T-helper 17 cell (primary cell): ENCODE measurements around the gene GNPDA1. TPM values are rescaled to one million over a fixed set of nuclear protein-coding genes. Genes with fewer than 3 reads are reported as not detected.

Source experiments
- ATAC-seq: fragments of 150-1000 bp; cut with Tn5 transposase; 2 replicates; pipeline ENCODE4 v1.10.0; 2021; ENCODE audit warnings: mild to moderate bottlenecking, moderate library complexity
- DNase-seq, 3 donors: peaks; one replicate each; pipeline versions ENCODE4 v3.0.0 to v3.0.0-alpha.2; 2020 to 2021
- H3K9me3 ChIP-seq: one replicate; pipeline ENCODE4 v1.7.0; 2013; ENCODE audit warnings: low read length, mild to moderate bottlenecking; ENCODE audit not compliant: control insufficient read depth, poor library complexity, severe bottlenecking
- H3K27ac Mint-ChIP-seq: one replicate; pipeline ENCODE4 v1.8.0; 2022; ENCODE audit warnings: mild to moderate bottlenecking, moderate library complexity, mixed read lengths
- H3K27me3 Mint-ChIP-seq: one replicate; pipeline ENCODE4 v1.8.0; 2022; ENCODE audit warnings: mixed read lengths
- H3K36me3 Mint-ChIP-seq: one replicate; pipeline ENCODE4 v1.8.0; 2022; ENCODE audit warnings: low read depth, mixed read lengths
- H3K4me1 Mint-ChIP-seq: one replicate; pipeline ENCODE4 v1.8.0; 2022; ENCODE audit warnings: mild to moderate bottlenecking, mixed read lengths
- H3K4me3 Mint-ChIP-seq: one replicate; pipeline ENCODE4 v1.8.0; 2022; ENCODE audit warnings: mild to moderate bottlenecking, moderate library complexity, mixed read lengths
- total RNA-seq, 4 donors: library from RNA in 2 of 4; stranded (reverse) in 2 of 4; gene quantifications; one replicate each; pipeline ENCODE4 v1.2.3 and lab custom pipeline; 2022 to 2026

The GNPDA1 gene
- total RNA-seq, 2 donors from 2014 or later: 9.5 to 13.2 TPM

- H3K9me3 ChIP-seq: no peaks in the 10 kb centered on the region
- Mint-ChIP-seq H3K36me3 (no peaks in the 10 kb centered on the region), H3K4me3 (peak overlapping the region; percentile 81), H3K27me3 (no peaks in the 10 kb centered on the region), H3K27ac (peak overlapping the region; percentile 94), H3K4me1 (peaks cover 45% of the 10 kb centered on the region)
- DNase-seq (peak in 1 of 3 donors; percentile 27), ATAC-seq (peak; percentile 48)
Measured at GRCh38 chr5:142014911-142015584, 2.2 kb upstream of the GNPDA1 start.

GRCh38 chr5:142013734-142014521 lies 1.1 kb upstream of the GNPDA1 start:
- DNase-seq (no peak), ATAC-seq (no peak)
- Mint-ChIP-seq H3K4me1 (peaks cover 48% of the 10 kb centered on the region), H3K4me3 (peak overlapping the region; percentile 84), H3K27me3 (no peaks in the 10 kb centered on the region), H3K27ac (peak overlapping the region; percentile 94), H3K36me3 (no peaks in the 10 kb centered on the region)
- no peaks in the 10 kb centered on the region for H3K9me3 ChIP-seq

- H3K27me3 Mint-ChIP-seq: no peaks in the 10 kb centered on the region
- DNase-seq: peak in 2 of 3 donors; percentile 22 to 37
- peak overlapping the region; percentile 94 for H3K27ac Mint-ChIP-seq
- no peaks in the 10 kb centered on the region for H3K36me3 Mint-ChIP-seq
- ATAC-seq: peak; percentile 29
- peaks cover 47% of the 10 kb centered on the region for H3K4me1 Mint-ChIP-seq
- H3K9me3 ChIP-seq: no peaks in the 10 kb centered on the region
- peak overlapping the region; percentile 84 for H3K4me3 Mint-ChIP-seq
Measured at GRCh38 chr5:142012186-142012785, 541 bp downstream of the GNPDA1 start.

- DNase-seq (no peak), ATAC-seq (no peak)
- H3K9me3 ChIP-seq: no peaks in the 10 kb centered on the region
- Mint-ChIP-seq H3K4me3 (peak overlapping the region; percentile 84), H3K36me3 (no peaks in the 10 kb centered on the region), H3K4me1 (peaks cover 49% of the 10 kb centered on the region), H3K27me3 (no peaks in the 10 kb centered on the region), H3K27ac (peak overlapping the region; percentile 94)
Measured at GRCh38 chr5:142011572-142012185, 1.1 kb downstream of the GNPDA1 start.

GRCh38 chr5:142009886-142010285 lies 2.9 kb downstream of the GNPDA1 start:
- peaks cover 41% of the 10 kb centered on the region for H3K4me1 Mint-ChIP-seq
- no peak overlapping the region for H3K4me3 Mint-ChIP-seq
- no peaks in the 10 kb centered on the region for H3K9me3 ChIP-seq
- ATAC-seq: no peak
- no peaks in the 10 kb centered on the region for H3K27me3 Mint-ChIP-seq
- no peak for DNase-seq
- H3K36me3 Mint-ChIP-seq: peaks cover 2% of the 10 kb centered on the region
- H3K27ac Mint-ChIP-seq: peak overlapping the region; percentile 32

GRCh38 chr5:142008813-142009212 lies 4.0 kb downstream of the GNPDA1 start:
- Mint-ChIP-seq H3K4me1 (peaks cover 37% of the 10 kb centered on the region), H3K4me3 (no peak overlapping the region), H3K27me3 (no peaks in the 10 kb centered on the region), H3K27ac (peak overlapping the region; percentile 32), H3K36me3 (peaks cover 2% of the 10 kb centered on the region)
- ATAC-seq (no peak), DNase-seq (no peak)
- H3K9me3 ChIP-seq: no peaks in the 10 kb centered on the region

GRCh38 chr5:142007237-142007544 lies 5.6 kb downstream of the GNPDA1 start:
- no peaks in the 10 kb centered on the region for H3K9me3 ChIP-seq
- no peaks in the 10 kb centered on the region for H3K27me3 Mint-ChIP-seq
- ATAC-seq (no peak), DNase-seq (no peak)
- no peak overlapping the region for H3K4me3 Mint-ChIP-seq
- H3K27ac Mint-ChIP-seq: peak overlapping the region; percentile 91
- H3K36me3 Mint-ChIP-seq: peaks cover 2% of the 10 kb centered on the region
- peaks cover 31% of the 10 kb centered on the region for H3K4me1 Mint-ChIP-seq

GRCh38 chr5:142006363-142007236 lies 6.2 kb downstream of the GNPDA1 start:
- H3K4me1 Mint-ChIP-seq: peaks cover 26% of the 10 kb centered on the region

GRCh38 chr5:142003266-142003800 lies 9.5 kb downstream of the GNPDA1 start:
- Mint-ChIP-seq H3K4me3 (no peak overlapping the region), H3K27ac (peak overlapping the region; percentile 45), H3K27me3 (no peaks in the 10 kb centered on the region), H3K4me1 (peaks cover 22% of the 10 kb centered on the region), H3K36me3 (peaks cover 2% of the 10 kb centered on the region)
- no peaks in the 10 kb centered on the region for H3K9me3 ChIP-seq
- DNase-seq: no peak
- no peak for ATAC-seq

More at GRCh38 chr5:142006363-142007236, 6.2 kb downstream of the GNPDA1 start:
- DNase-seq: no peak
- H3K9me3 ChIP-seq: no peaks in the 10 kb centered on the region
- H3K4me3 Mint-ChIP-seq: peak overlapping the region; percentile 62
- H3K36me3 Mint-ChIP-seq: peaks cover 2% of the 10 kb centered on the region
- ATAC-seq: peak; percentile 79
- peak overlapping the region; percentile 91 for H3K27ac Mint-ChIP-seq
- H3K27me3 Mint-ChIP-seq: no peaks in the 10 kb centered on the region

- H3K27me3 Mint-ChIP-seq: no peaks in the 10 kb centered on the region
- H3K27ac Mint-ChIP-seq: no peak overlapping the region
- no peak overlapping the region for H3K4me3 Mint-ChIP-seq
- DNase-seq: no peak
- peaks cover 8% of the 10 kb centered on the region for H3K36me3 Mint-ChIP-seq
- H3K9me3 ChIP-seq: no peaks in the 10 kb centered on the region
- no peak for ATAC-seq
- peaks cover 21% of the 10 kb centered on the region for H3K4me1 Mint-ChIP-seq
Measured at GRCh38 chr5:142000704-142001484, 11.9 kb downstream of the GNPDA1 start.

GRCh38 chr5:142000173-142000572 lies 12.7 kb downstream of the GNPDA1 start:
- ATAC-seq (no peak), DNase-seq (no peak)
- Mint-ChIP-seq H3K36me3 (peaks cover 8% of the 10 kb centered on the region), H3K4me1 (peaks cover 18% of the 10 kb centered on the region), H3K4me3 (no peak overlapping the region), H3K27ac (no peak overlapping the region), H3K27me3 (no peaks in the 10 kb centered on the region)
- no peaks in the 10 kb centered on the region for H3K9me3 ChIP-seq
